HEK293 (cell line): ENCODE results near the gene ETV4.

Experiments
- BCL11A ChIP-seq: fragments of 450-650 bp; formaldehyde crosslinking; IDR thresholded peaks from 2 replicates; pipeline ENCODE4 v1.5.1; 2016; ENCODE audit warnings: low read depth, missing biosample characterization, missing genetic modification characterization
- GLIS1 ChIP-seq: fragments of 450-650 bp; formaldehyde crosslinking; IDR thresholded peaks from 2 replicates; pipeline ENCODE4 v1.5.1; 2016; ENCODE audit warnings: missing biosample characterization, missing genetic modification characterization
- KLF1 ChIP-seq: fragments of 450-650 bp; formaldehyde crosslinking; IDR thresholded peaks from 2 replicates; pipeline ENCODE4 v1.5.1; 2016; ENCODE audit warnings: missing biosample characterization, missing genetic modification characterization
- MZF1 ChIP-seq: fragments of 450-650 bp; formaldehyde crosslinking; IDR thresholded peaks from 2 replicates; pipeline ENCODE4 v1.5.1; 2017; ENCODE audit warnings: missing biosample characterization, missing genetic modification characterization, borderline replicate concordance
- OSR2 ChIP-seq: fragments of 450-650 bp; formaldehyde crosslinking; IDR thresholded peaks from 2 replicates; pipeline ENCODE4 v1.5.1; 2016; ENCODE audit warnings: missing biosample characterization, missing genetic modification characterization
- OVOL3 ChIP-seq: fragments of 450-650 bp; formaldehyde crosslinking; IDR thresholded peaks from 2 replicates; pipeline ENCODE4 v1.5.1; 2016; ENCODE audit warnings: missing biosample characterization, missing genetic modification characterization
- RBAK ChIP-seq: fragments of 450-650 bp; formaldehyde crosslinking; IDR thresholded peaks from 2 replicates; pipeline ENCODE4 v1.5.1; 2016; ENCODE audit warnings: missing biosample characterization, missing genetic modification characterization
- SCRT1 ChIP-seq: fragments of 450-650 bp; formaldehyde crosslinking; IDR thresholded peaks from 2 replicates; pipeline ENCODE4 v1.5.1; 2016; ENCODE audit warnings: missing biosample characterization, missing genetic modification characterization, borderline replicate concordance
- YY2 ChIP-seq: fragments of 450-650 bp; formaldehyde crosslinking; IDR thresholded peaks from 2 replicates; pipeline ENCODE4 v1.5.1; 2016; ENCODE audit warnings: missing biosample characterization, missing genetic modification characterization
- ZBTB8A ChIP-seq: fragments of 450-650 bp; formaldehyde crosslinking; IDR thresholded peaks from 2 replicates; pipeline ENCODE4 v1.5.1; 2016; ENCODE audit warnings: missing biosample characterization, missing genetic modification characterization
- ZEB2 ChIP-seq: fragments of 450-650 bp; formaldehyde crosslinking; IDR thresholded peaks from 2 replicates; pipeline ENCODE4 v1.5.1; 2016; ENCODE audit warnings: missing biosample characterization, missing genetic modification characterization
- ZNF146 ChIP-seq: fragments of 450-650 bp; formaldehyde crosslinking; IDR thresholded peaks from 2 replicates; pipeline ENCODE4 v1.5.1; 2016; ENCODE audit warnings: missing biosample characterization, missing genetic modification characterization
- ZNF202 ChIP-seq: fragments of 450-650 bp; formaldehyde crosslinking; IDR thresholded peaks from 2 replicates; pipeline ENCODE4 v1.5.1; 2016; ENCODE audit warnings: missing biosample characterization, missing genetic modification characterization, borderline replicate concordance
- ZNF239 ChIP-seq: fragments of 450-650 bp; formaldehyde crosslinking; IDR thresholded peaks from 2 replicates; pipeline ENCODE4 v1.5.1; 2016; ENCODE audit warnings: missing biosample characterization, missing genetic modification characterization
- ZNF274 ChIP-seq, 2 experiments: fragments of 200-500 bp in 1 of 2; fragments of 450-650 bp in 1 of 2; sonication (Bioruptor generic) in 1 of 2; formaldehyde crosslinking in 1 of 2; IDR thresholded peaks; 2 replicates each; pipeline versions ENCODE4 v1.5.1 to v1.6.1; 2014 to 2016; ENCODE audit warnings: borderline replicate concordance in 1 of 2, inconsistent platforms in 1 of 2, low read length in 1 of 2, missing biosample characterization in 1 of 2, missing genetic modification characterization in 1 of 2
- ZNF394 ChIP-seq: fragments of 450-650 bp; formaldehyde crosslinking; IDR thresholded peaks from 2 replicates; pipeline ENCODE4 v1.5.1; 2016; ENCODE audit warnings: missing biosample characterization, missing genetic modification characterization, mild to moderate bottlenecking, moderate library complexity, borderline replicate concordance
- ZNF548 ChIP-seq: fragments of 450-650 bp; formaldehyde crosslinking; IDR thresholded peaks from 2 replicates; pipeline ENCODE4 v1.5.1; 2016; ENCODE audit warnings: missing biosample characterization, missing genetic modification characterization
- ZNF549 ChIP-seq: fragments of 450-650 bp; IDR thresholded peaks from 2 replicates; pipeline ENCODE4 v1.5.1; 2018; ENCODE audit warnings: missing biosample characterization, missing genetic modification characterization, mild to moderate bottlenecking, inconsistent platforms, moderate library complexity
- ZNF560 ChIP-seq: fragments of 450-650 bp; formaldehyde crosslinking; IDR thresholded peaks from 2 replicates; pipeline ENCODE4 v1.5.1; 2017; ENCODE audit warnings: missing biosample characterization, missing genetic modification characterization, borderline replicate concordance
- ZNF629 ChIP-seq: fragments of 450-650 bp; formaldehyde crosslinking; IDR thresholded peaks from 2 replicates; pipeline ENCODE4 v1.5.1; 2017; ENCODE audit warnings: missing biosample characterization, missing genetic modification characterization
- ZNF664 ChIP-seq: fragments of 450-650 bp; formaldehyde crosslinking; IDR thresholded peaks from 2 replicates; pipeline ENCODE4 v1.5.1; 2016; ENCODE audit warnings: missing biosample characterization, missing genetic modification characterization
- ZNF677 ChIP-seq: fragments of 450-650 bp; IDR thresholded peaks from 2 replicates; pipeline ENCODE4 v1.5.0; 2018; ENCODE audit warnings: missing biosample characterization, mild to moderate bottlenecking, missing genetic modification characterization, moderate library complexity
- ZNF707 ChIP-seq: fragments of 450-650 bp; formaldehyde crosslinking; IDR thresholded peaks from 2 replicates; pipeline ENCODE4 v1.5.1; 2016; ENCODE audit warnings: missing biosample characterization, missing genetic modification characterization
- ZNF776 ChIP-seq: fragments of 450-650 bp; formaldehyde crosslinking; IDR thresholded peaks from 2 replicates; pipeline ENCODE4 v1.5.0; 2017; ENCODE audit warnings: missing biosample characterization, missing genetic modification characterization, borderline replicate concordance
- TF ChIP-seq, protein P1 (sequence below): fragments of 450-650 bp; formaldehyde crosslinking; IDR thresholded peaks from 2 replicates; pipeline ENCODE4 v1.5.1; 2016; ENCODE audit warnings: missing biosample characterization, missing genetic modification characterization, borderline replicate concordance
- TF ChIP-seq, protein P2 (sequence below): fragments of 450-650 bp; formaldehyde crosslinking; IDR thresholded peaks from 2 replicates; pipeline ENCODE4 v1.5.1; 2016; ENCODE audit warnings: missing biosample characterization, missing genetic modification characterization
- TF ChIP-seq, protein P3 (sequence below): fragments of 450-650 bp; formaldehyde crosslinking; IDR thresholded peaks from 2 replicates; pipeline ENCODE4 v1.5.1; 2016; ENCODE audit warnings: missing biosample characterization, missing genetic modification characterization
- TF ChIP-seq, protein P4 (sequence below): fragments of 450-650 bp; IDR thresholded peaks from 2 replicates; pipeline ENCODE4 v1.5.1; 2018; ENCODE audit warnings: missing biosample characterization, missing genetic modification characterization
- TF ChIP-seq, protein P5 (sequence below): fragments of 450-650 bp; formaldehyde crosslinking; IDR thresholded peaks from 2 replicates; pipeline ENCODE4 v1.5.1; 2017; ENCODE audit warnings: missing biosample characterization, missing genetic modification characterization

ETV4 gene

DNA sequence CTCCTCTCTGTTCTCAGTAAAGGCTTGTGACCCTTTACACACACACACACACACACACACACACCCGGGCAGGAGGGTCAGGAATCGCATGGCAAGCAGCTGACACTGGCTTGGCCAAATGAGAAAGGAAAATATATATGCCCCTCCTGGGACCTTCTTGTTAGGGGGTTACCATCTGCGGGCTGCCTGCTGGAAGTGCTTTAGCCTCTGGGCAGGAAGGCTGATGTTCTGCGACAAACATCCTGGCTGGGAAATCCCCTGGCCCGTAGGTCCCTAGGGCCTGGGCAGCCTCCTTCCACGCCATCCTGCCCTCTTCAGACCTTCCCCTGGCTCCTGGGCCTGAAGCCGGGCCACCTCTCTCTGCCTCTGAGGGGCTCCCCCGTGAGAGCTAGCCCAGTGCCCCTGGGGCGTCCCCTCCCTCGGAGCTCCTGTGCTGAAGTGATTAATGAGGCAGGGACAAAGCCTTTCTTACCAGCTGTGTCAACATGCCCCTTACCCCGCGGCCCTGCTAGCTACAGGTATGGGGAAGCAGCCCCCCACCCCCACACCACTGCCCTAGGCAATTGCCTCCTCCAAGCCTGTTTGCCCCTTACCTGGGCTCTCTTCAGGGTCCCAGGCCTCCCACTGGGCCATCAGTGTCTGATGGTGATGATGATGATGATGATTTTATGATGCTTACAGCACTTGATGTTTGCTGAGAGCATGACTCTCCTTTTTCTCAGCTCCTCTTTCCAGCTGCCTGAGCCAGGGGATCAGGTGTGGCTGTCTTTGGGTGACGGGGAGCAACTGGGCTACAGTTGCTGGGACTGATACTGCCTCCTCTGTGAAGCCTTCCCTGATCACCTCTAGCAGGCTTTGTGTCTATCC lies 32.8 kb upstream of the ETV4 start (continued):
- TF ChIP-seq, protein P1, sequence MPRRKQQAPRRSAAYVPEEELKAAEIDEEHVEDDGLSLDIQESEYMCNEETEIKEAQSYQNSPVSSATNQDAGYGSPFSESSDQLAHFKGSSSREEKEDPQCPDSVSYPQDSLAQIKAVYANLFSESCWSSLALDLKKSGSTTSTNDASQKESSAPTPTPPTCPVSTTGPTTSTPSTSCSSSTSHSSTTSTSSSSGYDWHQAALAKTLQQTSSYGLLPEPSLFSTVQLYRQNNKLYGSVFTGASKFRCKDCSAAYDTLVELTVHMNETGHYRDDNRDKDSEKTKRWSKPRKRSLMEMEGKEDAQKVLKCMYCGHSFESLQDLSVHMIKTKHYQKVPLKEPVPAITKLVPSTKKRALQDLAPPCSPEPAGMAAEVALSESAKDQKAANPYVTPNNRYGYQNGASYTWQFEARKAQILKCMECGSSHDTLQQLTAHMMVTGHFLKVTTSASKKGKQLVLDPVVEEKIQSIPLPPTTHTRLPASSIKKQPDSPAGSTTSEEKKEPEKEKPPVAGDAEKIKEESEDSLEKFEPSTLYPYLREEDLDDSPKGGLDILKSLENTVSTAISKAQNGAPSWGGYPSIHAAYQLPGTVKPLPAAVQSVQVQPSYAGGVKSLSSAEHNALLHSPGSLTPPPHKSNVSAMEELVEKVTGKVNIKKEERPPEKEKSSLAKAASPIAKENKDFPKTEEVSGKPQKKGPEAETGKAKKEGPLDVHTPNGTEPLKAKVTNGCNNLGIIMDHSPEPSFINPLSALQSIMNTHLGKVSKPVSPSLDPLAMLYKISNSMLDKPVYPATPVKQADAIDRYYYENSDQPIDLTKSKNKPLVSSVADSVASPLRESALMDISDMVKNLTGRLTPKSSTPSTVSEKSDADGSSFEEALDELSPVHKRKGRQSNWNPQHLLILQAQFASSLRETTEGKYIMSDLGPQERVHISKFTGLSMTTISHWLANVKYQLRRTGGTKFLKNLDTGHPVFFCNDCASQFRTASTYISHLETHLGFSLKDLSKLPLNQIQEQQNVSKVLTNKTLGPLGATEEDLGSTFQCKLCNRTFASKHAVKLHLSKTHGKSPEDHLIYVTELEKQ (tag by site-specific recombination), result no peak
- TF ChIP-seq ZNF629 (tag by site-specific recombination), result no peak
- TF ChIP-seq BCL11A (tag by site-specific recombination), result no peak
- no peak for TF ChIP-seq ZNF548 (tag by site-specific recombination)
- no peak for TF ChIP-seq ZNF239
- no peak for TF ChIP-seq ZNF776 (tag by site-specific recombination)
- TF ChIP-seq GLIS1 (tag by site-specific recombination), result peak; percentile 98
- no peak for TF ChIP-seq SCRT1 (tag by site-specific recombination)
- TF ChIP-seq ZNF549, result no peak
- peak; percentile 87 for TF ChIP-seq ZBTB8A (tag by site-specific recombination)
- no peak for TF ChIP-seq YY2 (tag by site-specific recombination)
- TF ChIP-seq ZNF677 (tag by site-specific recombination), result no peak
- TF ChIP-seq ZNF202 (tag by site-specific recombination), result no peak
- TF ChIP-seq OVOL3 (tag by site-specific recombination), result no peak
- TF ChIP-seq ZNF560 (tag by site-specific recombination), result no peak
- no peak for TF ChIP-seq ZNF394 (tag by site-specific recombination)
- no peak for TF ChIP-seq RBAK
- no peak for TF ChIP-seq KLF1 (tag by site-specific recombination)
- no peak for TF ChIP-seq ZNF146 (tag by site-specific recombination)
- TF ChIP-seq, protein P2, sequence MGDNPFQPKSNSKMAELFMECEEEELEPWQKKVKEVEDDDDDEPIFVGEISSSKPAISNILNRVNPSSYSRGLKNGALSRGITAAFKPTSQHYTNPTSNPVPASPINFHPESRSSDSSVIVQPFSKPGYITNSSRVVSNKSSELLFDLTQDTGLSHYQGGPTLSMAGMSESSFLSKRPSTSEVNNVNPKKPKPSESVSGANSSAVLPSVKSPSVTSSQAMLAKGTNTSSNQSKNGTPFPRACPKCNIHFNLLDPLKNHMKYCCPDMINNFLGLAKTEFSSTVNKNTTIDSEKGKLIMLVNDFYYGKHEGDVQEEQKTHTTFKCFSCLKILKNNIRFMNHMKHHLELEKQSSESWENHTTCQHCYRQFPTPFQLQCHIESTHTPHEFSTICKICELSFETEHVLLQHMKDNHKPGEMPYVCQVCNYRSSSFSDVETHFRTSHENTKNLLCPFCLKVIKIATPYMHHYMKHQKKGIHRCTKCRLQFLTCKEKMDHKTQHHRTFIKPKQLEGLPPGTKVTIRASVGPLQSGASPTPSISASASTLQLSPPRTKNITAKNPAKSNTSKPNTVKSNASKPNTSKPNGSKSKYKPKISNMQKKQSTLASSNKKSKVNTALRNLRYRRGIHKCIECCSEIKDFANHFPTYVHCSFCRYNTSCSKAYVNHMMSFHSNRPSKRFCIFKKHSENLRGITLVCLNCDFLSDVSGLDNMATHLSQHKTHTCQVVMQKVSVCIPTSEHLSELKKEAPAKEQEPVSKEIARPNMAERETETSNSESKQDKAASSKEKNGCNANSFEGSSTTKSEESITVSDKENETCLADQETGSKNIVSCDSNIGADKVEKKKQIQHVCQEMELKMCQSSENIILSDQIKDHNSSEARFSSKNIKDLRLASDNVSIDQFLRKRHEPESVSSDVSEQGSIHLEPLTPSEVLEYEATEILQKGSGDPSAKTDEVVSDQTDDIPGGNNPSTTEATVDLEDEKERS (tag by site-specific recombination), result no peak
- TF ChIP-seq OSR2 (tag by site-specific recombination), result peak; percentile 69
- TF ChIP-seq MZF1 (tag by site-specific recombination), result no peak
- TF ChIP-seq ZNF707 (tag by site-specific recombination), result no peak
- no peak for TF ChIP-seq ZNF274 (IDR thresholded peaks at IDR 0.05; ENCODE audit: low read length)
- TF ChIP-seq ZNF274 (tag by site-specific recombination; IDR thresholded peaks at IDR 0.05; ENCODE audit: borderline replicate concordance), result no peak
- TF ChIP-seq, protein P3, sequence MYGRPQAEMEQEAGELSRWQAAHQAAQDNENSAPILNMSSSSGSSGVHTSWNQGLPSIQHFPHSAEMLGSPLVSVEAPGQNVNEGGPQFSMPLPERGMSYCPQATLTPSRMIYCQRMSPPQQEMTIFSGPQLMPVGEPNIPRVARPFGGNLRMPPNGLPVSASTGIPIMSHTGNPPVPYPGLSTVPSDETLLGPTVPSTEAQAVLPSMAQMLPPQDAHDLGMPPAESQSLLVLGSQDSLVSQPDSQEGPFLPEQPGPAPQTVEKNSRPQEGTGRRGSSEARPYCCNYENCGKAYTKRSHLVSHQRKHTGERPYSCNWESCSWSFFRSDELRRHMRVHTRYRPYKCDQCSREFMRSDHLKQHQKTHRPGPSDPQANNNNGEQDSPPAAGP (tag by site-specific recombination), result peak; percentile 75
- TF ChIP-seq, protein P4, sequence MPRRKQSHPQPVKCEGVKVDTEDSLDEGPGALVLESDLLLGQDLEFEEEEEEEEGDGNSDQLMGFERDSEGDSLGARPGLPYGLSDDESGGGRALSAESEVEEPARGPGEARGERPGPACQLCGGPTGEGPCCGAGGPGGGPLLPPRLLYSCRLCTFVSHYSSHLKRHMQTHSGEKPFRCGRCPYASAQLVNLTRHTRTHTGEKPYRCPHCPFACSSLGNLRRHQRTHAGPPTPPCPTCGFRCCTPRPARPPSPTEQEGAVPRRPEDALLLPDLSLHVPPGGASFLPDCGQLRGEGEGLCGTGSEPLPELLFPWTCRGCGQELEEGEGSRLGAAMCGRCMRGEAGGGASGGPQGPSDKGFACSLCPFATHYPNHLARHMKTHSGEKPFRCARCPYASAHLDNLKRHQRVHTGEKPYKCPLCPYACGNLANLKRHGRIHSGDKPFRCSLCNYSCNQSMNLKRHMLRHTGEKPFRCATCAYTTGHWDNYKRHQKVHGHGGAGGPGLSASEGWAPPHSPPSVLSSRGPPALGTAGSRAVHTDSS (tag by site-specific recombination), result peak; percentile 93
- no peak for TF ChIP-seq ZNF664
- TF ChIP-seq, protein P5, sequence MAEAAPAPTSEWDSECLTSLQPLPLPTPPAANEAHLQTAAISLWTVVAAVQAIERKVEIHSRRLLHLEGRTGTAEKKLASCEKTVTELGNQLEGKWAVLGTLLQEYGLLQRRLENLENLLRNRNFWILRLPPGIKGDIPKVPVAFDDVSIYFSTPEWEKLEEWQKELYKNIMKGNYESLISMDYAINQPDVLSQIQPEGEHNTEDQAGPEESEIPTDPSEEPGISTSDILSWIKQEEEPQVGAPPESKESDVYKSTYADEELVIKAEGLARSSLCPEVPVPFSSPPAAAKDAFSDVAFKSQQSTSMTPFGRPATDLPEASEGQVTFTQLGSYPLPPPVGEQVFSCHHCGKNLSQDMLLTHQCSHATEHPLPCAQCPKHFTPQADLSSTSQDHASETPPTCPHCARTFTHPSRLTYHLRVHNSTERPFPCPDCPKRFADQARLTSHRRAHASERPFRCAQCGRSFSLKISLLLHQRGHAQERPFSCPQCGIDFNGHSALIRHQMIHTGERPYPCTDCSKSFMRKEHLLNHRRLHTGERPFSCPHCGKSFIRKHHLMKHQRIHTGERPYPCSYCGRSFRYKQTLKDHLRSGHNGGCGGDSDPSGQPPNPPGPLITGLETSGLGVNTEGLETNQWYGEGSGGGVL (tag by site-specific recombination), result no peak
- TF ChIP-seq ZEB2 (tag by site-specific recombination), result peak; percentile 50
